MM.1S (cell line): Measurements from ENCODE around the gene HIPK4.

ENCODE experiments used
- DNase-seq: peaks from one replicate; pipeline ENCODE4 v3.0.0-alpha.2; 2015
- H2AFZ ChIP-seq: fragments of 300-600 bp; sonication (generic); 2 replicates; pipeline ENCODE4 v1.6.0; 2016; ENCODE audit warnings: antibody characterized with exemption, low read length
- H3F3A ChIP-seq: fragments of 300-600 bp; sonication (generic); 2 replicates; pipeline ENCODE4 v1.6.1; 2016; ENCODE audit warnings: mild to moderate bottlenecking, antibody characterized with exemption, low read length, moderate library complexity, mixed read lengths; ENCODE audit not compliant: insufficient read depth
- H3K27ac ChIP-seq: fragments of 300-600 bp; sonication (generic); 2 replicates; pipeline ENCODE4 v1.5.1; 2016; ENCODE audit warnings: mild to moderate bottlenecking, low read length
- H3K27me3 ChIP-seq: fragments of 300-600 bp; sonication (generic); replicated peaks from 2 replicates; pipeline ENCODE4 v1.6.0; 2016; ENCODE audit warnings: low read length; ENCODE audit not compliant: insufficient read depth
- H3K36me3 ChIP-seq: fragments of 300-600 bp; sonication (generic); replicated peaks from 2 replicates; pipeline ENCODE4 v1.6.1; 2016; ENCODE audit warnings: mild to moderate bottlenecking, low read length, mixed read lengths; ENCODE audit not compliant: insufficient read depth
- H3K4me1 ChIP-seq: fragments of 300-600 bp; sonication (generic); 2 replicates; pipeline ENCODE4 v1.6.1; 2016; ENCODE audit warnings: low read length, mixed read lengths
- H3K4me2 ChIP-seq: fragments of 300-600 bp; sonication (generic); 2 replicates; pipeline ENCODE4 v1.6.0; 2016; ENCODE audit warnings: low read depth, low read length
- H3K4me3 ChIP-seq: fragments of 300-600 bp; sonication (generic); 2 replicates; pipeline ENCODE4 v1.5.1; 2016; ENCODE audit warnings: low read length, mixed read lengths
- H3K79me2 ChIP-seq: fragments of 300-600 bp; sonication (generic); 2 replicates; pipeline ENCODE4 v1.6.1; 2016; ENCODE audit warnings: mixed run types, low read length, mixed read lengths
- H3K9ac ChIP-seq: fragments of 300-600 bp; sonication (generic); 2 replicates; pipeline ENCODE4 v1.6.1; 2016; ENCODE audit warnings: low read length, mixed read lengths
- H3K9me2 ChIP-seq: fragments of 300-600 bp; sonication (generic); replicated peaks from 2 replicates; pipeline ENCODE4 v1.6.1; 2016; ENCODE audit warnings: mild to moderate bottlenecking, low read length, mixed read lengths; ENCODE audit not compliant: insufficient read depth
- H3K9me3 ChIP-seq: fragments of 300-600 bp; sonication (generic); replicated peaks from 2 replicates; pipeline ENCODE4 v1.6.1; 2016; ENCODE audit warnings: mild to moderate bottlenecking, low read length, mixed read lengths; ENCODE audit not compliant: insufficient read depth
- H4K20me1 ChIP-seq: fragments of 300-600 bp; sonication (generic); 2 replicates; pipeline ENCODE4 v1.6.1; 2016; ENCODE audit warnings: mild to moderate bottlenecking, low read length, moderate library complexity, mixed read lengths; ENCODE audit not compliant: insufficient read depth
- CTCF ChIP-seq: fragments of 300-600 bp; sonication (generic); IDR thresholded peaks from 2 replicates; pipeline ENCODE4 v1.5.1; 2016; ENCODE audit warnings: antibody characterized with exemption, low read length, mixed read lengths
- EZH2 ChIP-seq: fragments of 300-600 bp; sonication (generic); optimal IDR thresholded peaks from 2 replicates; pipeline ENCODE3; 2017; ENCODE audit warnings: low read depth, mild to moderate bottlenecking, antibody characterized with exemption, low read length, mixed read lengths
- EZH2phosphoT487 ChIP-seq: fragments of 300-600 bp; sonication (generic); IDR thresholded peaks from 2 replicates; pipeline ENCODE4 v1.6.1; 2018; ENCODE audit warnings: antibody characterized with exemption, low read length

The HIPK4 gene

GRCh38 chr19:40332669-40333068, 57.3 kb downstream of the HIPK4 start:
- Histone ChIP-seq H3K9ac (no peak overlapping the region), H3K79me2 (peaks cover 7% of the 10 kb centered on the region), H3K27ac (no peak overlapping the region), H4K20me1 (no peaks in the 10 kb centered on the region), H3K4me2 (no peak overlapping the region), H3K36me3 (0 out of 2 replicates have a peak, but pooled peaks cover 2% of the 10 kb centered on the region), H3K4me3 (no peak overlapping the region), H2AFZ (no peak overlapping the region), H3K4me1 (no peaks in the 10 kb centered on the region), H3K27me3 (no peaks in the 10 kb centered on the region), H3K9me2 (no peaks in the 10 kb centered on the region), H3K9me3 (no peaks in the 10 kb centered on the region), H3F3A (no peaks in the 10 kb centered on the region)
- no peak for TF ChIP-seq CTCF
- TF ChIP-seq EZH2phosphoT487 = no peak
- TF ChIP-seq EZH2 = no peak
- no peak for DNase-seq

GRCh38 chr19:40331052-40331451, 58.9 kb downstream of the HIPK4 start:
- H2AFZ ChIP-seq = no peak overlapping the region
- no peaks in the 10 kb centered on the region for H3K4me1 ChIP-seq
- H3K9me2 ChIP-seq = no peaks in the 10 kb centered on the region
- DNase-seq = no peak
- H3K27ac ChIP-seq = no peak overlapping the region
- no peaks in the 10 kb centered on the region for H3K27me3 ChIP-seq
- TF ChIP-seq CTCF (no peak), EZH2 (no peak), EZH2phosphoT487 (no peak)
- H3K4me2 ChIP-seq = no peak overlapping the region
- no peaks in the 10 kb centered on the region for H3K79me2 ChIP-seq
- H3F3A ChIP-seq = no peaks in the 10 kb centered on the region
- 0 out of 2 replicates have a peak, but pooled peaks cover 2% of the 10 kb centered on the region for H3K36me3 ChIP-seq
- H3K9me3 ChIP-seq = no peaks in the 10 kb centered on the region
- H4K20me1 ChIP-seq = no peaks in the 10 kb centered on the region
- no peak overlapping the region for H3K4me3 ChIP-seq
- H3K9ac ChIP-seq = no peak overlapping the region
